Caki2 (cell line): ENCODE data around the gene SPDYE2B. TPM values are rescaled to one million over a fixed set of nuclear protein-coding genes. Genes with fewer than 3 reads are reported as not detected.
"Not testable (repeated sequence)": the region's sequence is repeated elsewhere in the genome, so short reads cannot be mapped to it uniquely, and the experiment has no call there.

Experiments used
- DNase-seq: peaks from one replicate; pipeline ENCODE4 v3.0.0-alpha.2; 2015; ENCODE audit warnings: low read depth
- in situ Hi-C: cut with HindIII; loops from 2 replicates; pipeline ENCODE4 v1.10.0; 2016; ENCODE audit warnings: low sequenced_read_pairs, low pct_unique_long_range_greater_than_20kb, mixed read lengths
- total RNA-seq: library from RNA; depleted of rRNA; stranded (reverse); fragments of >200 nt; shearing (Covaris generic); gene quantifications from 2 replicates; pipeline ENCODE4 v1.2.3, GENCODE V29; 2014; ENCODE audit warnings: low replicate concordance; rRNA removed

SPDYE2B gene
- total RNA-seq: not detected in 2 replicates

GRCh38 chr7:102649924-102650323 lies at the start of gene SPDYE2B:
Gene SPDYE2B, plus strand, starts transcription at chr7:102650319. Its CDS starts 2,030 bp downstream, at chr7:102652349.
- in situ Hi-C loops, DNase-seq: not testable (repeated sequence)

GRCh38 chr7:102602317-102602716 lies 47.8 kb upstream of the SPDYE2B start:
- in situ Hi-C loops, DNase-seq: not testable (repeated sequence)

GRCh38 chr7:102604431-102605145 lies 45.5 kb upstream of the SPDYE2B start:
- in situ Hi-C loops, DNase-seq: not testable (repeated sequence)

GRCh38 chr7:102606848-102607247 lies 43.3 kb upstream of the SPDYE2B start:
- DNase-seq, in situ Hi-C loops: not testable (repeated sequence)

- DNase-seq, in situ Hi-C loops: not testable (repeated sequence)
These were observed 40.4 kb upstream of the SPDYE2B start for GRCh38 chr7:102609734-102610133.

GRCh38 chr7:102610441-102610840 lies 39.7 kb upstream of the SPDYE2B start:
- in situ Hi-C loops, DNase-seq: not testable (repeated sequence)

- in situ Hi-C loops: not testable (repeated sequence)
These were observed 39.0 kb upstream of the SPDYE2B start for GRCh38 chr7:102611013-102611674.

GRCh38 chr7:102611675-102612325 lies 38.3 kb upstream of the SPDYE2B start:
- in situ Hi-C loops: not testable (repeated sequence)
- peak; percentile 10 for DNase-seq

More at GRCh38 chr7:102611013-102611674, 39.0 kb upstream of the SPDYE2B start:
- DNase-seq: not testable (repeated sequence)

GRCh38 chr7:102613575-102614345 lies 36.4 kb upstream of the SPDYE2B start:
- DNase-seq, in situ Hi-C loops: not testable (repeated sequence)

- DNase-seq, in situ Hi-C loops: not testable (repeated sequence)
These were observed 35.8 kb upstream of the SPDYE2B start for GRCh38 chr7:102614346-102614697.

- in situ Hi-C loops, DNase-seq: not testable (repeated sequence)
These were observed 35.2 kb upstream of the SPDYE2B start for GRCh38 chr7:102614873-102615272.

- DNase-seq, in situ Hi-C loops: not testable (repeated sequence)
These were observed 34.2 kb upstream of the SPDYE2B start for GRCh38 chr7:102615930-102616329.

- in situ Hi-C loops, DNase-seq: not testable (repeated sequence)
These were observed 33.5 kb upstream of the SPDYE2B start, which contains the start of gene RASA4 for GRCh38 chr7:102616507-102617125. Gene RASA4, minus strand, starts transcription at chr7:102616756. Its CDS starts 67 bp downstream, at chr7:102616689.

- DNase-seq, in situ Hi-C loops: not testable (repeated sequence)
These were observed 32.0 kb upstream of the SPDYE2B start for GRCh38 chr7:102618122-102618521.

GRCh38 chr7:102627271-102627904 lies 22.7 kb upstream of the SPDYE2B start:
- in situ Hi-C loops: not testable (repeated sequence)

GRCh38 chr7:102630622-102631021 lies 19.5 kb upstream of the SPDYE2B start:
- in situ Hi-C loops, DNase-seq: not testable (repeated sequence)

More at GRCh38 chr7:102627271-102627904, 22.7 kb upstream of the SPDYE2B start:
- DNase-seq: not testable (repeated sequence)

GRCh38 chr7:102634299-102634698 lies 15.8 kb upstream of the SPDYE2B start:
- DNase-seq, in situ Hi-C loops: not testable (repeated sequence)
